GF-D8 (cell line): Measurements from ENCODE around the gene SLC39A13.
A peak's percentile ranks its signal among the peaks of the same experiment; 100 is the strongest.

Source experiments
- DNase-seq: peaks from one replicate; lab custom pipeline; 2025; lab: John Stamatoyannopoulos, UW

SLC39A13 gene

DNA sequence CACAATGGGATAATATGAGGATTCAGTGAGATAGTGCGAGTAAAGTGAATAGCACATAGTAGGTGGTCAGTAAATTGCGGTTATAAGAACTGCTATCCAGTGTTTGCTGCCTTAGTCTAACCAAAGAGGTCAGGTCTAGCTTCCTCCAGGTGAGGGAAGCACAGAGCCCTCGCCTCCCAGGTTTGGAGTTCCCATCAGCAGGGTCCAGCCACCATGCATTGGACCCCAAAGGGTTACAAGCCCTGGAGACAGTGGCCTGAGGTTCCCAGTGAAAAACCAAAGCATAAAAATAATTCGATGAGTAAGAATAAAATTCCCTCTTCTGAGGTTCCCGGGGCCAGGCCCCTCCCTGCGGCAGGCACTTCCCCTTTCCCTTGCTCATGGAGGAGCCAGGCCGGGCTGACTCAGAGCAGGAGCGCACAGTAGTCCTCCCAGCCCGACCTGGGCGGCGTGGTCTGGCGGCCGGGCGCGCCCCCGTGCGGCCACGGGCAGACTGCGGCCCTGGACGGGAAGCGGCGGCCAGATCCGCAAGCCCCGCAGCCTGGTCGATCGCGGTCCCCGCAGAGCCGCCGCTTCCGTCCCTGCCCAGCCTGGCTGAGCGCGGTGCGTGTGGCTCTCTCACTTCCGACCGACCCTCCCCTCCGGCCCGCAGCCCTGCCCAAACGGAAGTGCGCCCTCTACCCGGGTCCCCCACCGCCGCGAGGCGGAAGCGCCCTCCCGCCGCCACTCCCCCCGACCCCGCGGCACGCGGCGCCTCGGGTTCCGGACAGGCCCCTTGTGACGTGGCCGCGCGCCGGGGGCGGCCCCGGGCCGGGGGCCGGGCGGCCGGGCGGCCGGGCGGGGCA lies at the start of gene SLC39A13:
Gene SLC39A13, plus strand, starts transcription at position 845 of the 845 bp plus-strand sequence. CDS start 1,505 bp downstream, outside the sequence.
- peak; percentile 64 for DNase-seq

DNA sequence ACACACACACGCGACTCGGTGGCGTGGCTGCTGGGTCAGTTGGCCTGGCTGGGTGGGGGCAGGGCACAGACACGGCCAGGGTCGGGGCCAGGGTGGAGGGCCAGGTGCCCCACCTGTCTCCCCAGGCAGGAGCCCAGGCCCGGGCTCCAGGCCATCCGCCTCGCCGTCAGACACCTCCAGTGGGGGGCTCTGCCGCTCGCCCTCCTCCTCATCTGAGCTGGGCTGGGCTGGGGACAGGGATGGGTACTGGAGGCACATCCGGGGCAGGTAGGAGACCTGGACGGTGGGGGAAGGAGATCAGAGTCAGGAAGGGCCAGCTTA lies 49.7 kb upstream of the SLC39A13 start:
- no peak for DNase-seq

DNA sequence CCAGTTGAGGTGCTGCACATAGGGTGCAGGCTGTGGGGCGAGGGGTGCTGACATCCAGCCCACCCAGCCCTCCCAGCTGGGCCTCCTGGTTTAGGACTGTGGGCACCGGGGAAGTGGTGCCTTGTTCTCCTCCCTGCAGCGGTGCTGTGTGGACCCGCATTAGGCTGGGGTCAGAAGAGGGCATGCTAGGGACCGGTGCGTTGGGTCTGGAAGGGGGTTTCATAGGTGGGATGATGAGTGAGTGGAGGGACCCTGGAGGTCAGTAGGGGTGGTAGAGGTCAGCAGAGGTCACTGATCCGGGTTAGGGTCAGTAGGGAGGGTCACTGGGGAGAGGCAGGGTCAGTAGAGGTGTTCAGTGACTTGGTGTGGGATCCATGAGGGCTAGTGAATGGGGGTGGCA lies 49.2 kb upstream of the SLC39A13 start:
- no peak for DNase-seq

DNA sequence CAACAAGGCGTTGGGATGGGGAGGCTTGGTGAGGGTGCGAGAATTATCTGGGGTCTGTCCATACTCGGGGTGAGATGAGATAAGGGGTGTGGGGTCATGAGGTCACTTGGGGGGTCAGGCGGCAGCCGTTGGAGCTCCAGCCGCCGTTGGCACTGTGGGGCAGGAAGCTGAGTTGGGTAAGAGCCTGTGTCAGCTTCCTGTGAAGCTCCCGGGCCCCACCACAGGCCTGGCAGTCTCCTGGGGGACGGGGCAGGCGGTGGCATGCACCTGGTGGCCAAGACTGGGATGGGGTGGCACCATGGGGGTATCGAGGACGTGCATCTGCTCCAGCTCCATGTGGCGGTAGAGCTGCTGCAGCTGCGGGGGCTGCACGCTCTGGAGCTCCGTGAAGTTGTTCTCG lies 48.8 kb upstream of the SLC39A13 start:
- DNase-seq, result peak; percentile 83

DNA sequence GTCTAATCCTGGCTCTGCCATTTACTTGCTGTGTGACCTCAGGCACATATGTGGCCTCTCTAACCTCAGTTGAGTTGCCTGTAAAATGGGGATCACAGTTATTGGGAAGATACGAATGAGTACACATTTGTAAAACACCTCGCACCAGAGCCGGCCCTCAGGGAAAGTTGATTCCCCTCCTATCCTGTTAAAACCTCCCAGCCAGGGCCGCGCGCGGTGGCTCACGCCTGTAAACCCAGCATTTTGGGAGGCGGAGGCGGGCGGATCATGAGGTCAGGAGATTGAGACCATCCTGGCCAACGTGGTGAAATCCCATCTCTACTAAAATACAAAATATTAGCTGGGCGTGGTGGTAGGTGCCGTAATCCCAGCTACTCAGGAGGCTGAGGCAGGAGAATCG lies 48.0 kb upstream of the SLC39A13 start:
- DNase-seq, result no peak

DNA sequence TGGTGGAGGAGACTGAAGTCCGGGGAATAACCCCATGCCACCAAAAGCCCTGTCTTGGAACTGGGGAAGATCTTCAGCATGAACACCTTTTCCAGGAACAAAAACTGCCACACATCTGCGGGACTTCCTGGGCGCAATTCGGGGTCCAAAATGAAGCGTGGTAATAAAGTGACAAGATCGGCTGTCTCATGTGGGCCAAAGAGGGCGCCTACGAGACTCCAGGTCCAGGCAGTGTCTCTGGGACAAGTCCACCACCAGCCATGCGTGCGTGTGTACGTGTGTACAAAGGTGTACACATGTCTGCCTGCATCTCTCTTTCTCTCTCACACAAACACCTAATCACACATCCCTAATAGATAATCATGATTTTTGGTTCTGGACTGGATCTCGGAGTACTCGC lies 47.0 kb upstream of the SLC39A13 start:
- DNase-seq, result no peak

DNA sequence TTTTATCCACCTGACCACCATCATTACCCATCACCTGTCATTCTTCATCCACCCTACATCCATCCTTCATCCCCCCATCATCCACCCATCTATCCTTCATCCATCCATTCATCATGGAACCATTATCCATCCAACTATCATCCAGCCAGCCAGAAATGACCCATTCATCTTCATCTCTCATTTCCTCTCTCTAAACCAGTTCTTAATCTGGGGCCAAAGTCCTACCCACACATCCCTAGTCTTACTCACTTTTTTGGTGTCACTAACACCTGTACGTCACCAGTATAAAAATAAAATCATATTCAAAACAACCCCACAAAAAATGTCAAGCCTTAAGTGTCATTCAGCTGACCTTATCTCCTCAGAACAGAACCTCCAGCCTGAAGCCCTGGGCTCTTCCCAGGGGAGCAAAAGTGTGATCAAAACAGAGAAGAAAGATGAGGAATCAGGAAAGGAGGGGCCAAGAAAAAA lies 42.3 kb upstream of the SLC39A13 start:
- DNase-seq, result no peak

DNA sequence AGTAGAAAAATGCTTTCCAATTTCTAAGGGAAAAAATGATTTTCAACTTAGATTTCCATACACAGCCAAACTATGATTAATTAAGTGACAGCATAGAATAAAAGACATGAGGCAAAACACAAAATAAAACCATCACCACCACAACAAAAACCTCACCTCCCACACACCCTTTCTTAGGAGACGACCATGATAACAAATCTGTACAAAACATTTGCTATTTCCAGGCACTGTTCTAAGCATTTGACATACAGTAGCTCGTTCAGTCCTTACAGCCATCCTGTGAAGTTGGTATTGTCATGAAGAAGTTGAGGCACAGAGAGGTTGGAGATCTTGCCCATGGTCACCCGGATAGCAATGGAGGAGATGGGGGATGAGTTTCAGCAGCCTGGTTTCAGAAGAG lies 38.7 kb upstream of the SLC39A13 start:
- no peak for DNase-seq

DNA sequence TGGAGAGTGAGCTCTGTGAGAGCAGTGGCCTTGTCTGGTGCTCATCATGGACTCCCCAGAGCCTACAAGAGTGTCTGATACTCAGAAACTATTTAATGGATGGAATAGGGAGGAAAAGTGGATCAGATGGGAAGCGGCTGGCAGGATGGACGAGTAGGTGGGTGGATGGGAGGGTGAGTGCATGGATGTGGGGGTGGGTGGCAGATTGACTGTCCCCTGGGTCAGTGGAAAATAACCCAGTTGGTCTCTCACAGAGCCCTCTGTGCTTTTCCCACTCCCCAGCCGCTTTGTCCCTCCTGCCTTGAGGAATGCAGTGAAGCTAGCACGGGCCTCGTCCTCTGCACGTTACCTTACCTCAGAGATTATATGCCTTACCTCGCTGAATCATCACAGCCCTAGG lies 36.0 kb upstream of the SLC39A13 start:
- no peak for DNase-seq

DNA sequence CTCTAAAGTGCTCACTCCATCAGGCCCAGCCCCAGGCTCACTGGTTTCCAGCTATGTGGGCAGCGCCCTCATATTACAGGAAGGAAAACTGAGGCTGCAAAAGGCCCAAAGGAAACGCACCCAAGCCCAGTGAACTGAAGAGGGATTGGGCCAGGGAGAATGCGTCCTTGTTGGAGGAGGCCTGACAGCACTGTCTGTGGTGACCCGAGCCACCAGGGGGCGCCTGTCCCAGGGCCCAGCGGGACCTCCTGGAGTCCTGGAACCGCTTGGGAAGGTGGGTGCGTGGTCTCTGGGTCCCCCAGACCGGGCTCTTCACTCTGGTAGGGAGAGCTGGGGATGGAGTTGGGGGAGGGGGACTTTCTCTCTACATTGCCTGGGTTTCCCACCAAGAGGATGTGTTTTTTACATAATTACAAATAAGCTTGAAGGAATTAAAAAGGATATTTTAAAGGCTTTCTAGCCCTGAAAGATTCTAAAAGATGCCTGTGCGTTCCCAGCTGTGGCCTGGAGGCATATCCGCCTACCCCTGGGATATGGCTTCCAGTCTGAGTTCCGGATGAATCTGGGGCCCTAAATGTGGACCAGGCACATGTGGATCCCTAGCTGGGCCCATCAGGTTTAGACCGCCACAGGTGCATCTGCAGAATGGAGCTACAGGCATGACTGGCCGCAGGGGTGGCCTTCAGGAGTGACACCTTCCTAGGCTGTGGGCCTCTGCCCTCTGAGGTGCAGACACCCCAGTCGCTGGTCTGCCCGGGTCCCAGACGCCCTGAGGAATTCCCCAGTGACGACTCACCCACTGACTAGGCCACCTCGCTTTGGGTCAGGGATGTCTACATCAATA lies 34.3 kb upstream of the SLC39A13 start:
- DNase-seq, result no peak

DNA sequence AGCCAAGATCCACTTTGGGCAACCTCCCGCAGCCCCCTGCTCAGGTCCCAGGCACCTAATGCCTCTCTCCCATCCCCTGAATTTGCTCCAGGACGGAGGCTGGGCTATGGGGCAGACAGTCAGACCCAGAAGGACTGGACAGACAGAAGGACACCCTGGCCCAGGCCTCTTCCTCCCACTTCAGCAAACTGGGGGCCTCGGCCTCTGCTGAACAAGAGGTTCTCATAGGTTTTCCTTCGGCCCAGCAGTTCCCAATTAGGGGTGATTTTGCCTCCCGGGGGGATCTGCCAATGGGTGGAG lies 33.7 kb upstream of the SLC39A13 start:
- DNase-seq, result no peak

DNA sequence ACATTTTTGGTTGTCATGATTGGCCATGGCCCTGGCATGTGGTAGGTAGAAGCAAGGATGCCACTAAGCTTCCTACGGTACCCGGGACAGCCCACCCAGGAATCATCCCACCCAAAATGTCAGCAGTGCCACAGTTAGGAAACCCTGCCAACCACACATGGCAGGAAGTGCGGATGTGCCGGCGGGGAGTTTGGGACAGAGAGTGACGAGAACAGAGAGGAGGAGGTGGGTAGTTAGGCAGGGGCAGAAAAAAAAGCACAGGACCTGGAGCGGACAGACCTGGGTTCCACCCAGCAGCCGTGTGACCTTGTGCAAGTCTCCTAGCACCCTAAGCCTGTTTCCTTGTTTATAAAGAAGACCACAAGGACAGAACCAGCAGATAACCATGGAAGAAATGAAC lies 33.4 kb upstream of the SLC39A13 start:
- no peak for DNase-seq

DNA sequence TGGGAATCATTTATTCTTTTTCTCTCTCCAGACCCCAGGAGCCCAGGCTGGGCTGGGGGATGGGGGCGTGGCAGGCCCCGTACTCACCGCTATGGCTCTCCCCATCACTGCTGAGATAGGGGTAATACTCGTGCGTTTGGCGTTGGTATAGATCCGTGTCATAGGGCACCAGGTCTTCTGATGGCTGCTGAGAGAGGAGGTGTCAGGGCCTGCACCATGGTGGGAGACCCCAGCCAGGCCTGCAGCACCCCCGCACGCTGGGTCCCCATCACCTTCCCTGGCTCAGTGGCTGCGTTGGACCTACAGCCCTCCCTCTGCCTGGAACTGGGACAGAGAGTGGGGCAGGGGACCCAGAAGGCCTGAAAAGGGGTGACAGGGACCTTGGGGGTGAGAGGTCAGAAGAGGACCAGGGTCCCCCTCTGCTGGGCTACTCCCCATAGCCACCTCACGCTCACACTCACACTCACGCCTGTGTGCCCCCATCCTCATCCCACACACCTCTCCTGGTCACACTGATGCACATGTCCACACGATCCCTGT lies 32.8 kb upstream of the SLC39A13 start:
- no peak for DNase-seq

DNA sequence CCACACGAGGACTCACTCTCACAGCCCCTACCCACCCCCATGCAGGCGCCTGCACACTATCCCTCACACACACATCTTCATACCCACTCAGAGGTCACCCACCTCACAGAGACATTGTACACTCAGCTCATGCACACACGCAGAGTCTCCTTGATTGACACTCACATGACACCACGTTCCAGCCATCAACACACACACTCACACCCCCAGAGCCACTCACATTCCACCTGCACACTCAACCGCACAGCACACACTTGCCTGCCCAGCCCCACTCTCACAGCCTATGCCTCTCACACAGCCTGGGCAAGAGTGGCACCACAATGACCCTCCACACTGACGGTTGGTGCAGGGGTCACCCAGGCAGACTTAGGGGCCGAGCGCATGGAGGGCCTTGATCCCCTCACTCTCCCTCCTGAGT lies 32.3 kb upstream of the SLC39A13 start:
- no peak for DNase-seq

DNA sequence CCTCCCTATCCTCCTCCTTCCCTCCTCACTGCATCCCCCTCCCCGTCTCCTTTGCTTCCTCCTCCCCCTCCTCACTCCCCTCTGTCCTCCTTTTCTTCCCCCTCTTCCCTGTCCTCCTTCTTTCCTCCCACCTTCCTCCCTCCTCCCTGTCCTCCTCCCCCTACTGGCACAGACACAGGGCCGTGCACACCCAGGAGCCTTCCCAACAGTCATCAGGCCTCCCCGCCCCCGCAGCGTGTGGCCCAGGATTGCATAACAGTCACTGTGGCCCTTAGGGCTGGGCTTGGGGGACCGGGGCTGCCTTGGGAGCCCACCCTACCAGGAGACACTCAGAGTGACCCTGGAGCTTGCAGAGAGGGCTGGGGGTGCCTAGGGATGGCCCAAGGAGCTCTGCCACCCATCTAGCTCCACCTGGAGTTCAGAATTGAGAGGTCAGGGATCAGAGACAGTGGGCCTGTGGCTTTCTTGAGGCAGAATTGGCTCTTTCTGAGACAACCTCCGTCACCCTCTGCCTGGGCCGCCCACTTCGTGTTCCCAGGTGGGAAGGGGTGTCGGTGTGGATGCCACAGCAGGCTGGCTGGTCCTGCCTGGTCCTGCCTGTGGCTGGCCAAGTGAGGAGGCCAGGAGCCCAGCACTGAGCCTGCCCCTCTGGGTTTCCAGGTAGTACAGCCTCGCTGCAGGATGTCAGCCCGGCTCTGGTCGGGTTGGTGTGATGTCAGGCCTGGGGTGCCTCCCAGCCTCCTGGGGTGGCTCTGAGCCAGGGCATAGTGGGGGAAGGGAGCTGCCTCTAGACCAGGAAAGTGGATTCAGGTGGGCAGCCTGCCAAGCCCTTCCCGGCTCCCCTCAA lies 31.6 kb upstream of the SLC39A13 start:
- no peak for DNase-seq

DNA sequence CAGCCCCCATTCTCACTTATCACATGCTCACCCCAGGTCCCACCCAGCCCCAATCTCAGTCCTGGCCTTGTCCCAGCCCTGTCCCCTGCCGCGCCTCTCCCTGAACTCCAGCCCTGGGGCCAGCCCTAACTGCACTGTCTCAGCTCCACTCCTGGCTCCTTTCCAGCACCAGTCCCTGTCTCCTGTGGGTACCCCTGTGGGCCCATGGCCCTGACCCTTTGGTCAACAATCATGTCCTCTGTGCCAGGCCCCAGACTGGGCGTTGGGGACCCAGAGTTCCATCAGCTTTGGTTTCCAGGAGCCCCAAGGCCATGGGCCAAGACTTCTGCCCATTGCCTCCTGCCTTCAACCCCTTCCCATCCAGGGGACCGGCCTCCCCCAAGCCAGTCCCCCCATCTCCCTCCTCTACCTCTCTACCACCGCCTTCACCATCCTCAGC lies 30.8 kb upstream of the SLC39A13 start:
- no peak for DNase-seq

DNA sequence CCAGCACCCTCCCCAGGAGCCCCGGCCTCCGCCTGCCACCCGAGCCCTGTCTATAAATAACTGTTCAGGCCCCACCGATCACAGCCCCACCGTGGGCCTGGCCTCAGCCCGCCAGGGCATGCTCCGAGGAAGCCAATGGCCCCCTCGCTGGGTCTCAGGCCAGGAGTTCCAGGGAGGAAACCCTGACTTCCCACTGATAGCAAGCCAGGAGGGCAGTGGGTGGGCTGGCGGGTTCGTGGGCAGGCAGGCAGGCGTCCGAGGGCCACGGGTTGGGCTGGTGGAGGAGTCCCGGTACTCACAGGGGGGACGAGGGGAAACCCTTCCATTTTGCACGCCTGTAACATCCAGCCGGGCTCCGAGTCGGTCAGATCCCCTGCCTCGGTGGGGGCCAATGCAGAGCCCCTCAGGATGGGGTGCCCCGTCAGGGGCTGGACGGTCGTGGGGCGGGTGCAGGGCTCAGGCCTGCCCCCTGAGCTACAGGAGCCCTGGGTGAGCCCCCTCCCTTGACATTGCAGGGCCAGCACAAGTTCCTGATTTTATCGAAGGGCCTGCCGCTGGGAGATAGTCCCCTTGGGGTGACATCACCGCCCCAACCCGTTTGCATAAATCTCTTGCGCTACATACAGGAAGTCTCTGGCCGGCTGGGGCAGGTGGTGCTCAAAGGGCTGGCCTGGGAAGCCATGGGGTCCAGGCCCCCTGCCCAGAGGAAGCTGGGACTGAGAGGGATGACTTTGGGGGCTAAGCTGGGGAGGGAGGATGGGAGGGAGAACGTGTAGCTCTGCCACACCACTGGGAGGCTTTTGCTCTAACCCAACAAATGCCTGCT lies 30.2 kb upstream of the SLC39A13 start, which contains the start of gene SPI1:
Gene SPI1, minus strand, starts transcription at position 538 of the 826 bp plus-strand sequence. Its CDS starts 194 bp downstream, at position 344.
- peak; percentile 80 for DNase-seq

DNA sequence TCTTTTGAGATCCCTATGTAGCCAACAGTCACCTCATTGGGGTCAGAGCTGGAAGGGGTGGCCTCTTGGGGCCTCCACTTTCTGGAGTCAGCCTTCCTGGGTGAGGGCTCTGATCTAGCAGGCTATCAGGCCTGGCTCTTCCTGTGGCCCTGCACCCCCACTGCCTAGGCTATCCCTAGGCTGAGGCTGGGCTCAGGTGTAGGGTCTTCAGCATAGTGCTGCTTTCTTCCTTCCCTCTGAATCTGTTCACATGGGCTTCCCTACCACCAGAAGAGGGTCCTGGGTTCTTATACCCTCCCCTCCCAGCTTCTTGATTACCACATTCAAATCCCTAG lies 29.6 kb upstream of the SLC39A13 start:
- no peak for DNase-seq

DNA sequence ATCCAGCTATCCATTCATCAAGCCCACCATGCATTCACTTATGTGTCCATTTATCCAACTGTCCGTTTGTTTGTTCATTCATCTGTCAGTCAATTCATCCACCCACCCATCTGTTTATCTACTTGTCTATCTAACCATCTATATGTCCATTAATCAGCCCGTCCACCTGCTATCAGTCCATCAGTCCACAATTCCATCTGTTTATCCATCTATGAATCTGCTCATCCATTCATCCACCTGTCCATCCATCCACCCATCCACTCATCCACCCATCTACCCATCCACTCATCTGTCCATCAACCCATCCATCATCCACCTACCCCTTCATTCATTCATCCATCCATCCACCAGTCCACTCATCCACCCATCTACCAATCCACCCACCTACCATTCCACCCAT lies 29.1 kb upstream of the SLC39A13 start:
- DNase-seq, result no peak

DNA sequence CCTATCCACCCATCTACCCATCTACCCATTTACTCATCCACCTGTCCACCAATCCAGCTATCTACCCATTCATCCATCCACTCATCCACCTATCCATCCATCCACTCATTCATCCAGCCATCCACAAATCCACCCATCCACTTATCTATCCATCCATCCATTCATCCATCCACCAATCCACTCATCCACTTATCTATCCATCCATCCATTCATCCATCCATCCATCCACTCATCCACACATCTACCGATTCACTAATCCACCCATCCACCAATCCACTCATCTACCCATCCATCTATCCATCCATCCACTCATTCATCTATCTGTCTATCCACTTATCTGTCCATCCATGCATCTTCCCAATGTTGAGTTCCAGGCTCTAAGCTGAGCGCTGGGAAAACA lies 28.3 kb upstream of the SLC39A13 start:
- DNase-seq, result no peak

DNA sequence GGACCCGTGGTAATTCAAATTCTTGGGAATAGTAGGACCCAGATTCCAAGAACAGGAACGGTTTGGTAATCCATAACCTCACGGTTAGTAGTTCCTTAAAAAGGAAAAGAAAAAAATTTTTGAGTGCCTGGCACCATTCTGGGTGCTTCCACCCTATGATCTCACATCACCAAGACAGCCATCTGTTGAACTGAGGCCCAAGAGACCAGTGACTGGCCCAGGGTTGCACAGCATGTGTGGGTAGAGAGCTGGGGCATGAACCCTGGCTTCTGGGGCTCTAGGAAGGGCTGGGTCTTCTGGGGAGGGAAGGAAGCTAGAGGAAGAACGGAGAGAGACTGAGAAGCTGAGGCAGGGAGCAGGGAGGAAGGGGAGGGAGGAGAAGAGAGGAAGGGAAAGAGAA lies 25.3 kb upstream of the SLC39A13 start:
- no peak for DNase-seq
